Keratinocyte (primary cell): ENCODE measurements around the gene GALNT7. TPM values are rescaled to one million over a fixed set of nuclear protein-coding genes. Genes with fewer than 3 reads are reported as not detected.
"Not testable (repeated sequence)": the region's sequence is repeated elsewhere in the genome, so short reads cannot be mapped to it uniquely, and the experiment has no call there.

Experiments
- DNase-seq: peaks from one replicate; pipeline ENCODE4 v3.0.0-alpha.2; 2011; ENCODE audit warnings: low read depth, missing footprints, low spot score
- FAIRE-seq: peaks from 2 replicates; lab custom pipeline; 2011; peaks lifted over from hg19 to GRCh38; lab: Jason Lieb, UNC
- H2AFZ ChIP-seq: 2 replicates; pipeline ENCODE4 v1.6.0; 2012; ENCODE audit warnings: low read length, control low read depth, inconsistent platforms; ENCODE audit not compliant: control insufficient read depth
- H3K27ac ChIP-seq: 2 replicates; pipeline ENCODE4 v1.5.1; 2011; ENCODE audit warnings: low read length; ENCODE audit not compliant: control insufficient read depth, insufficient read depth
- H3K27me3 ChIP-seq: 3 replicates; pipeline ENCODE4 v1.6.0; 2011; ENCODE audit warnings: low read length; ENCODE audit not compliant: control insufficient read depth, insufficient read depth; ENCODE audit errors: extremely low read depth
- H3K36me3 ChIP-seq, 2 experiments: 2 replicates in 1 of 2; 3 replicates in 1 of 2; pipeline ENCODE4 v1.5.1; 2011; ENCODE audit warnings: low read length in 2 of 2, mild to moderate bottlenecking in 1 of 2; ENCODE audit not compliant: control insufficient read depth in 2 of 2, insufficient read depth in 2 of 2; ENCODE audit errors: extremely low read depth in 1 of 2
- H3K4me1 ChIP-seq: 3 replicates; pipeline ENCODE4 v1.5.1; 2011; ENCODE audit warnings: low read length; ENCODE audit not compliant: control insufficient read depth, insufficient read depth; ENCODE audit errors: extremely low read depth
- H3K4me2 ChIP-seq: 3 replicates; pipeline ENCODE4 v1.6.0; 2011; ENCODE audit warnings: low read depth, low read length; ENCODE audit not compliant: control insufficient read depth, insufficient read depth; ENCODE audit errors: extremely low read depth
- H3K4me3 ChIP-seq, 3 experiments: fragments of 200-600 bp in 1 of 3; sonication (generic) in 1 of 3; 2 replicates in 2 of 3; 3 replicates in 1 of 3; pipeline ENCODE4 v1.5.1; 2011 to 2016; ENCODE audit warnings: low read length in 3 of 3, mild to moderate bottlenecking in 3 of 3, control low read depth in 2 of 3, inconsistent platforms in 1 of 3, low read depth in 1 of 3, mixed read lengths in 1 of 3, mixed run types in 1 of 3, moderate library complexity in 1 of 3; ENCODE audit not compliant: control insufficient read depth in 2 of 3, insufficient read depth in 2 of 3; ENCODE audit errors: extremely low read depth in 1 of 3
- H3K79me2 ChIP-seq: 2 replicates; pipeline ENCODE4 v1.6.0; 2012; ENCODE audit warnings: low read length; ENCODE audit not compliant: control insufficient read depth, insufficient read depth
- H3K9ac ChIP-seq: 3 replicates; pipeline ENCODE4 v1.6.0; 2011; ENCODE audit warnings: low read length; ENCODE audit not compliant: control insufficient read depth, insufficient read depth; ENCODE audit errors: extremely low read depth
- H3K9me1 ChIP-seq: 3 replicates; pipeline ENCODE4 v1.6.0; 2011; ENCODE audit warnings: low read length; ENCODE audit not compliant: control insufficient read depth, insufficient read depth; ENCODE audit errors: extremely low read depth
- H3K9me3 ChIP-seq: 2 replicates; pipeline ENCODE4 v1.5.1; 2012; ENCODE audit warnings: low read depth, low read length; ENCODE audit not compliant: control insufficient read depth
- H4K20me1 ChIP-seq: 3 replicates; pipeline ENCODE4 v1.6.0; 2011; ENCODE audit warnings: low read length; ENCODE audit not compliant: control insufficient read depth, insufficient read depth; ENCODE audit errors: extremely low read depth
- CTCF ChIP-seq, 3 experiments: IDR thresholded peaks in 1 of 3; conservative IDR thresholded peaks in 1 of 3; optimal IDR thresholded peaks in 1 of 3; 2 replicates in 2 of 3; 3 replicates in 1 of 3; pipeline versions ENCODE3 to v1.5.1; 2011; ENCODE audit warnings: low read length in 3 of 3, mild to moderate bottlenecking in 3 of 3, moderate library complexity in 2 of 3, control low read depth in 1 of 3, inconsistent platforms in 1 of 3; ENCODE audit not compliant: insufficient read depth in 2 of 3; ENCODE audit errors: extremely low read depth in 1 of 3
- EZH2 ChIP-seq: IDR thresholded peaks from one replicate; pipeline ENCODE4 v1.6.1; 2012; ENCODE audit warnings: inconsistent platforms, mild to moderate bottlenecking, low read length, moderate library complexity
- dilution Hi-C: fragments of 300-500 bp; cut with MboI; formaldehyde crosslinking; loops from one replicate; pipeline ENCODE4 v1.7.0; 2020; ENCODE audit warnings: low sequenced_read_pairs; ENCODE audit not compliant: extremely low pct_ligation_motif_present
- polyA plus RNA-seq, 5 experiments: library from polyadenylated mRNA; depleted of rRNA in 3 of 5; stranded (reverse) in 3 of 5; stranded (forward) in 1 of 5; unstranded in 1 of 5; fragments of >200 nt; gene quantifications; 1 replicate in 1 of 5; 2 replicates in 3 of 5; 3 replicates in 1 of 5; pipeline versions ENCODE4 v1.2.1 to v1.2.3, GENCODE V29; 2011 to 2012; ENCODE audit warnings: missing spikeins in 2 of 5, low read depth in 1 of 5, low replicate concordance in 1 of 5

The GALNT7 gene
- polyA plus RNA-seq, 1 donor (not counting 4 experiments of a cell fraction or from before 2014, with no cell fraction given), result 28.8 TPM

- H3K9me3 ChIP-seq, result no peaks in the 10 kb centered on the region
- no peak overlapping the region for H3K4me3 ChIP-seq
- no peaks in the 10 kb centered on the region for H3K36me3 ChIP-seq
- DNase-seq, result peak; percentile 55
- peak overlapping the region; percentile 1 for H3K27ac ChIP-seq
- peaks cover 14% of the 10 kb centered on the region for H3K79me2 ChIP-seq
- H2AFZ ChIP-seq, result no peak overlapping the region
- peak; percentile 78 for FAIRE-seq
- no peaks in the 10 kb centered on the region for H4K20me1 ChIP-seq
- H3K9me1 ChIP-seq, result no peaks in the 10 kb centered on the region
- TF ChIP-seq CTCF (optimal IDR thresholded peaks at IDR 0.05 in 1 of 3, IDR thresholded peaks at IDR 0.05 in 1 of 3, conservative IDR thresholded peaks at IDR 0.05 in 1 of 3; ENCODE audit: extremely low read depth in 1 of 3, insufficient read depth in 2 of 3, low read length in 3 of 3) (no peak), EZH2 (no peak)
- H3K27me3 ChIP-seq, result no peaks in the 10 kb centered on the region
- H3K4me2 ChIP-seq, result peak overlapping the region; percentile 35
- peaks cover 21% of the 10 kb centered on the region for H3K4me1 ChIP-seq
- no peak overlapping the region for H3K9ac ChIP-seq
- dilution Hi-C loops, result no loop called here
Measured at GRCh38 chr4:173182403-173182802, 13.8 kb downstream of the GALNT7 start.

GRCh38 chr4:173183659-173184247, 15.1 kb downstream of the GALNT7 start:
- dilution Hi-C loops, H3K27ac ChIP-seq, H3K9me3 ChIP-seq, H3K79me2 ChIP-seq, DNase-seq, FAIRE-seq, H3K36me3 ChIP-seq, H3K4me2 ChIP-seq, H2AFZ ChIP-seq, H3K27me3 ChIP-seq, H4K20me1 ChIP-seq, H3K9me1 ChIP-seq, H3K9ac ChIP-seq, H3K4me3 ChIP-seq: not testable (repeated sequence)
- H3K4me1 ChIP-seq, result peaks cover 21% of the 10 kb centered on the region
